A673 (cell line): ENCODE measurements around the gene GRIFIN. TPM values are rescaled to one million over a fixed set of nuclear protein-coding genes. Genes with fewer than 3 reads are reported as not detected.

Experiments
- BruUV-seq: library from RNA; stranded (reverse); fragments of 400-500 nt; replicated peaks from 2 replicates; lab custom pipeline; 2021; lab: Mats Ljungman, UMichigan
- CTCF ChIA-PET: fragments of 300-600 bp; sonication (Branson Sonifier 250); formaldehyde crosslinking; loops from one replicate; lab custom pipeline; 2022; ENCODE audit warnings: antibody characterized with exemption; lab: Charles Lee
- POLR2A ChIA-PET: fragments of 300-600 bp; sonication (Branson Sonifier 250); formaldehyde crosslinking; loops from one replicate; lab custom pipeline; 2022; ENCODE audit warnings: antibody characterized with exemption; ENCODE audit not compliant: low non-redundant PET; lab: Charles Lee
- DNase-seq: peaks from one replicate; pipeline ENCODE4 v3.0.0-alpha.2; 2015; ENCODE audit warnings: low spot score
- H3K27ac ChIP-seq: fragments of 200-600 bp; sonication (generic); 2 replicates; pipeline ENCODE4 v1.5.1; 2016; ENCODE audit warnings: mixed run types, low read depth, mild to moderate bottlenecking, mixed read lengths, antibody characterized with exemption, low read length; ENCODE audit not compliant: poor library complexity, severe bottlenecking
- H3K27me3 ChIP-seq: fragments of 200-600 bp; sonication (generic); replicated peaks from 2 replicates; pipeline ENCODE4 v1.6.1; 2017; ENCODE audit warnings: mixed run types, low read depth, mild to moderate bottlenecking, mixed read lengths, antibody characterized with exemption, low read length; ENCODE audit not compliant: insufficient read depth, poor library complexity
- H3K36me3 ChIP-seq: fragments of 200-600 bp; sonication (generic); 2 replicates; pipeline ENCODE4 v1.6.1; 2016; ENCODE audit warnings: mixed run types, mild to moderate bottlenecking, mixed read lengths, antibody characterized with exemption, low read length; ENCODE audit not compliant: insufficient read depth, poor library complexity, severe bottlenecking
- H3K4me1 ChIP-seq: fragments of 200-600 bp; sonication (generic); 2 replicates; pipeline ENCODE4 v1.6.1; 2017; ENCODE audit warnings: mixed run types, mild to moderate bottlenecking, mixed read lengths, antibody characterized with exemption, low read length; ENCODE audit not compliant: insufficient read depth, poor library complexity, severe bottlenecking
- H3K4me3 ChIP-seq: fragments of 200-600 bp; sonication (generic); 2 replicates; pipeline ENCODE4 v1.5.1; 2016; ENCODE audit warnings: low read depth, mixed run types, mild to moderate bottlenecking, mixed read lengths, low read length; ENCODE audit not compliant: poor library complexity, severe bottlenecking
- H3K9me3 ChIP-seq: fragments of 200-600 bp; sonication (generic); 2 replicates; pipeline ENCODE4 v1.6.1; 2016; ENCODE audit warnings: mixed run types, low read depth, mild to moderate bottlenecking, mixed read lengths, antibody characterized with exemption, low read length; ENCODE audit not compliant: poor library complexity, severe bottlenecking
- EZH2 ChIP-seq: fragments of 200-600 bp; sonication (generic); IDR thresholded peaks from 2 replicates; pipeline ENCODE4 v1.6.1; 2017; ENCODE audit warnings: borderline replicate concordance, low read depth, mild to moderate bottlenecking, mixed read lengths, antibody characterized with exemption, low read length; ENCODE audit not compliant: poor library complexity, severe bottlenecking
- intact Hi-C: fragments of 100-400 bp; cut with micrococcal nuclease; formaldehyde crosslinking; loops from one replicate; pipeline ENCODE4 v1.10.0; 2022; ENCODE audit not compliant: unreplicated experiment
- total RNA-seq: library from RNA; stranded (reverse); gene quantifications from 2 replicates; pipeline ENCODE4 v1.2.3, GENCODE V29; 2021
- TF ChIP-seq, protein P1 (sequence below): fragments of 300-800, 200-600 bp; sonication (generic); conservative IDR thresholded peaks from 2 replicates; pipeline ENCODE4 v1.5.1; 2017; ENCODE audit warnings: low read depth, mild to moderate bottlenecking, antibody characterized with exemption, low read length, moderate library complexity, mixed read lengths

GRIFIN gene
- total RNA-seq, 1 experiment from 2014 or later, result not detected

- H3K4me3 ChIP-seq, result no peak overlapping the region
- TF ChIP-seq, protein P1, sequence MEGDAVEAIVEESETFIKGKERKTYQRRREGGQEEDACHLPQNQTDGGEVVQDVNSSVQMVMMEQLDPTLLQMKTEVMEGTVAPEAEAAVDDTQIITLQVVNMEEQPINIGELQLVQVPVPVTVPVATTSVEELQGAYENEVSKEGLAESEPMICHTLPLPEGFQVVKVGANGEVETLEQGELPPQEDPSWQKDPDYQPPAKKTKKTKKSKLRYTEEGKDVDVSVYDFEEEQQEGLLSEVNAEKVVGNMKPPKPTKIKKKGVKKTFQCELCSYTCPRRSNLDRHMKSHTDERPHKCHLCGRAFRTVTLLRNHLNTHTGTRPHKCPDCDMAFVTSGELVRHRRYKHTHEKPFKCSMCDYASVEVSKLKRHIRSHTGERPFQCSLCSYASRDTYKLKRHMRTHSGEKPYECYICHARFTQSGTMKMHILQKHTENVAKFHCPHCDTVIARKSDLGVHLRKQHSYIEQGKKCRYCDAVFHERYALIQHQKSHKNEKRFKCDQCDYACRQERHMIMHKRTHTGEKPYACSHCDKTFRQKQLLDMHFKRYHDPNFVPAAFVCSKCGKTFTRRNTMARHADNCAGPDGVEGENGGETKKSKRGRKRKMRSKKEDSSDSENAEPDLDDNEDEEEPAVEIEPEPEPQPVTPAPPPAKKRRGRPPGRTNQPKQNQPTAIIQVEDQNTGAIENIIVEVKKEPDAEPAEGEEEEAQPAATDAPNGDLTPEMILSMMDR, result no peak
- no peak for TF ChIP-seq EZH2
- no TSS peak for BruUV-seq
- intact Hi-C loops, result no loop called here
- ChIA-PET CTCF (no interaction called here), POLR2A (no interaction called here)
- H3K4me1 ChIP-seq, result peaks cover 10% of the 10 kb centered on the region
- no peaks in the 10 kb centered on the region for H3K9me3 ChIP-seq
- H3K36me3 ChIP-seq, result no peaks in the 10 kb centered on the region
- no peak overlapping the region for H3K27ac ChIP-seq
- no peak for DNase-seq
- no peaks in the 10 kb centered on the region for H3K27me3 ChIP-seq
These were observed 29.2 kb upstream of the GRIFIN start for GRCh38 chr7:2505401-2505800.

DNA sequence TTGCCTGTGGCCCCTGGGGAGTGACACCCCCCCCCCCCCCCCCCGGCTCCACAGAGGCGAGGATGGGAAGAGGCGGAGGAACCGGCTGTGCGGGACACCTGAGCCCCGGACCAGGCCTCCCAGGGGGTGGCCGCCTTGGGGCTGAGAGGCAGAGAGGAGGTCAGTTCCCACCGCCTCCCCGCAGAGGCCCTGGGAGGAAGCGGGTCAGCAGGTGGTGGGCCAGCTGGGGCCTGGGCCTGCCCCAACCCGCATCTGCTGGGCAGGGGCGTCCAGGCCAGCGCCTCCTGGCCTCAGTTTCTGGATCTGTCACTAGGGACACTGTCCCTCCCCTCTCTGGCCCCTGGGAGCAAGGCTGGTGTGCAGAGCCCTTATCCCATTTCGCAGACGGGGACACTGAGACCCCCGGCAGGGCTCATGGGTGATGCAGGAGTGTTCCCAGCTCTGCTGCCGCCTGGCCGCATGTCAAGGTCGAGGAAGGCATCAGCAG is 28.7 kb upstream of the GRIFIN start:
- BruUV-seq, result no TSS peak
- Histone ChIP-seq H3K4me3 (no peak overlapping the region), H3K36me3 (no peaks in the 10 kb centered on the region), H3K27ac (no peak overlapping the region), H3K4me1 (peaks cover 10% of the 10 kb centered on the region), H3K9me3 (no peaks in the 10 kb centered on the region), H3K27me3 (no peaks in the 10 kb centered on the region)
- intact Hi-C loops, result no loop called here
- TF ChIP-seq, protein P1, result no peak
- POLR2A ChIA-PET, result no interaction called here
- CTCF ChIA-PET, result no interaction called here
- no peak for DNase-seq

- Histone ChIP-seq H3K36me3 (no peaks in the 10 kb centered on the region), H3K9me3 (no peaks in the 10 kb centered on the region), H3K4me3 (no peak overlapping the region), H3K4me1 (peaks cover 10% of the 10 kb centered on the region), H3K27ac (no peak overlapping the region), H3K27me3 (no peaks in the 10 kb centered on the region)
- intact Hi-C loops, result no loop called here
- ChIA-PET POLR2A (no interaction called here), CTCF (no interaction called here)
- TF ChIP-seq, protein P1, result no peak
- no peak for TF ChIP-seq EZH2
- BruUV-seq, result no TSS peak
- DNase-seq, result no peak
These were observed 28.1 kb upstream of the GRIFIN start for GRCh38 chr7:2504128-2504888.
